Ramos (cell line): ENCODE measurements around the gene EVC2.

Source experiments
- in situ Hi-C: fragments of 300-500 bp; cut with MboI; formaldehyde crosslinking; loops from one replicate; pipeline ENCODE4 v1.14.3; 2022; ENCODE audit warnings: low sequenced_read_pairs; ENCODE audit not compliant: unreplicated experiment

EVC2 gene

DNA sequence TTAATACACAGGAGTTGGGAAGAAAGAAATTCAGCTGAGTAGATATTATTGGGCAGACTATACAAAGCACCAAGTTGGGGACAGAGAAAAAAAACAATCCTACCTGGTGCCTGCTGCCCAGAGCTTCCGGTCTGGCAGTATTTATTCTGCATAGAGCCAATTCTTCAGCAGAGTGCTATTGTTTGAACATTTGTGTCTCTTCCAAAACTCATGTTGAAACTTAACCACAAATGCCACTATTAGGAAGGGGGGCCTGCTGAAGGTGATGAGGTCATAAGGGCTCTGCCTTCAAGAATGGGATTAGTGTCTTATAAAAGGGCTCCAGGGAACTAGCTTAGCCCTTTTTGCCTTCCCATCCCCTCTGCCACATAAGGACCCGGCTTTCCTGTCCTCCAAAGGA, 136.2 kb downstream of the EVC2 start:
- in situ Hi-C loops, result no loop called here

DNA sequence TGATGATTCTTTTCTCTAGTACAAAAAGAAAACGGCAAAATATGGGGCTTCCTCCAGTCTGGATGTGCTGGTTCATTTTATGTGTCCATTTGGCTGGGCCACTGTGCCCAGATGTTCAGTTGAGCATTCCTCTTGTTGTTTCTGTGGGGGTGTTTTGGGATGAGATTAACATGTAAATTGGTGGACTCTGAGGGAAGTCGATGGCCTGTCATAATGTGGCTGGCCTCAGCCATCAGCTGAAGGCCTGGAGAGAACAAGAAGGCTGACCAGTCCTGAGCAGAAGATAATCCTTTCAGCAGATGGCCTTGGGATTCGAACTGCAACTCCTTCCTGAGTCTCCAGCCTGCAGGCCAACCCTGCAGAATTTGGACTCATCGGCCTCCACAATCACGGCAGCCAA, 136.7 kb downstream of the EVC2 start:
- in situ Hi-C loops, result no loop called here

DNA sequence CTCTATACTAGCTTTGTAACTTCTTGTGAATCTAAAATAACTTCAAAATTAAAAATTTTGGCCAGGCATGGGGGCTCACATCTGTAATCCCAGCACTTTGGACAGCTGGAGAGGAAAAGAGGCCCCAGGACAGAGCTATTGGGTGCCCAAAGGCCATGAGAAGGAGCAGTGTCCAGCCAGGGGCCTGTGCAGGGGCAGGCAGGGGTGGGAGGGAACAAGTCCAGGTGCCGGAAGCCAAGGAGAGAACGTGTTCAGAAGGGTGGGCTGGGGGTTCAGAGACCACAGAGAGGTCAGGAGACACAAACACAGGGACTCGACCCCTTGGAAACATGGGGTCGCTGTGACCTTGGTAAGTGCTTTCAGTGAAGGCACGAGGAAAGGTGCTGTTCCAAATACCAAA, 138.9 kb downstream of the EVC2 start:
- in situ Hi-C loops, result no loop called here

DNA sequence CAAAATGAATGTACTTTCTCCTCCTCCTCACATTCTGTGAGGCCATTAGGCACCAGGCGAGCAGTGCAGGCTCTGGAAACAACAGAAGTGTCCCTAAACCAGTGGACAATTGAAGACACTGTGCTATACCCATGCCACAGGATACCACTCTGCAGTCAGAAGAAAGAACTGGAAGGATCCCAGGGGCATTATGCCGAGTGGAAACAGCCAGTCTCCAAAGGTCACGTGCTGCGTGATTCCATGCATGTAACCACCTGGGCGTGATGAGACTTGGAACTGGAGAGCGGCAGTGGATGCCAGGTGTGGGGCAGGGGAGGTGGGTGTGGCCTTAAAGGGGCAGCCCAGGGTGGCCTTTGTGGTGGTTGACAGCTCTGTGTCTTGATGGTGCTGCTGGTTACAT, 139.4 kb downstream of the EVC2 start:
- in situ Hi-C loops, result no loop called here

DNA sequence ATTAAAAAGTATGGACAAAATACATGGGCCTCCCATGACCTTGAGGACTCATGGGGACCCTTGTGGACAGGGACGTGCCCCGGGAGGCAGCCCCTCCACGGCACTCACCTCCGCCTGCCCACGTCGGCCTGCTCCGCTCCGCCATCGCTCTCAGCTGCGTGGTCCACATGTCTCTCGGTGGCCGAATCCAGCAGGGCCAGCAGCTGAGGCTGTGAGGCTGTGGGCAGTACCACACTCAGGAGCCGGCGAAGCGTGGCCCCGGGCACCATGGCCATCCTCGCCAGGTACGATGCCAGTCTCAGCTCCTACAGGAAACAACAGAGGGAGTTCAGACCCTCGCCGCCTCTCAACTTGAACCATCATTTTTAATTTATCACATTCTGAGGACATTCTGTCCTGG, 140.0 kb downstream of the EVC2 start:
- in situ Hi-C loops, result no loop called here

DNA sequence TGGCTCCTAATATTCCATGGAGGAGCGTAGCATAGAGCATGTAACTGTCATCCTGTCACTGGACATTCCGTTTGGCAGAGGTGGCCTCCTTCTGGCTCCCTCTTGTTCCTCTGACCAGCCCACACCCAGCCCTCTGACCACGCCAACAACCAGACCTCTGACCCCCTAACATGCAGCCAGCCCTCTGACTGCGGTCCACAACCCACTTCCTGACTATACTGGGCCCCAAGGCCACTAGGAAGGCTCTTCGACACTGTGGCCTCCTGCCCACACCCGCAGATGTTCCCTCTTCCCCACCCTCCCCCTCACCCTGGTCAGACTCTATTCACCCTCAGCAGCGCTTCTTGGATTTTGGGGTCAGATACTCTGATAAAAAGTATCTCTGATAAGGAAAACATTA, 141.4 kb downstream of the EVC2 start:
- in situ Hi-C loops, result no loop called here

DNA sequence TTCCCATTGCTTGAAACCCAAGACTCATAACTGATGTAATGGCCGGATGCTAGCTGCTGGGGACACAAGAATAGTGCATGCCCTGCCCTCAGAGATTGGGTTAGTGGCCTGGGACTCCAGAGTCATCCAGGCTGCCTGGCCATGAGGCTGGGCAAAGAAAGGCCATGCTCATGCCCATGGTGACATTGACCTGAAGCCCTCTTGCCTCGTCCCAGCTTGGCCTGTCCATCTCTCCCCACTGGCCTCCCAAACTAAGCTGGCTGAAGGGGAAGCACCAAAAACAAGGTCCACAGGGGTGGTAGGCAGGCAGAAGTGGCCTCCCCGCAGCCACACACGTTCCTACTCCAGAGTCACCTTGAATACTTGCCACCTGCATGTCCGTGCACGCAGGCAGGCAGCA, 141.8 kb downstream of the EVC2 start:
- in situ Hi-C loops, result no loop called here

DNA sequence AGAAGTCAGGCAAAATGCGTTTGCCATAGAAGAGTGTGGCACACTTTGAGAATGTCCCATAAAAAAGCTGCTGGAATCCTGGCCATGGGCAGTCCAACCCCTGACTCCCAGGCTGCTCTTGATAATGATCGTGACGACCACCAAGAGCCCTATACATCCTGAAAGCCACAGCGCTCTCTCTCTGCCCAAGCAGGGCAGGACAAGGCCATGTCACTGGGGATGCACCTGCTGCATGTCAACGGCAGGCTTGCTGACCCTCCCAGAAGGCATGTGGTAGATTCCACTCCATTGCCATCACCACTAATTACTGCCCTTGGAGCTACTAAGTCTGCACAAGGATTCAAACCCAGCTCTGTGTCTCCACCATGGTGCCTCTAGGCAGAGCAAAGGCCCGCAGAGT, 144.5 kb downstream of the EVC2 start:
- in situ Hi-C loops, result no loop called here

DNA sequence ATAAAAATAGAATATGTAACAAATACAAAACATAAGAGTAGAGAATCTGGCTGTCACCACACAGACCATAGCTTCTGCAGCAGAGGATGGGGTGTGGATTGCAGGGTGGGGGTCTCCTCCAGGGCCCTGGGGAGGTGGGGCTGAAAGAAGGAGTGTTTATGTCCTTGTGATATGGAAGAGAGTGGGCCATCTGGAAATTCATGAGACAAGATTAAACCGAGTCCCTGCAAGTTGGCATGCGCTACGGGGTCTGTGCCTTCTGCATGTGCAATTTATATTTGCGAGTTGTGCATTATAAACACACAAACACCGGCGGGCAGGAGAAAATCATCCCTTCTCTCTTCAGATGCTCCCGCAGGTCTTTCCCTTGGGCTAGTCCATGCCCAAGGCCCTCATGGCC, 145.9 kb downstream of the EVC2 start:
- in situ Hi-C loops, result no loop called here

DNA sequence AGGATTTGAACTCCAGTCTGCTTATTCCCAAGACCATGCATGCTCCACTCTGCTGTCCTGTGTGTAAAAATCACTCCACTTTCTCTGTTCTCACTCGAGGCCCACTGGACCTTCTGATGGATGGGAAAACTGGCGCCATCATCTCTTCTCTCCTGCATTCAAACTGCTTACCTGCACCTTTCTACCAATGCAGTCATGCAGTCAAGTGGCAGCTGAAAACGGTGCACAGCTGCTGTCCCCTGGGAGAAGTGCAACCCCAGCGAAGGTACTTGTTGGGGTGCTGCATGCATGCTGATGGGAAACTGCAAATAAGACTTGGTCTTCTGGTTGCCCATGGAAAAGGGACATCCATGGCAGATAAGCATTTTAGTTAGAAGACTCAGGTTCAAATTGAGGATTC, 147.1 kb downstream of the EVC2 start:
- in situ Hi-C loops, result no loop called here

DNA sequence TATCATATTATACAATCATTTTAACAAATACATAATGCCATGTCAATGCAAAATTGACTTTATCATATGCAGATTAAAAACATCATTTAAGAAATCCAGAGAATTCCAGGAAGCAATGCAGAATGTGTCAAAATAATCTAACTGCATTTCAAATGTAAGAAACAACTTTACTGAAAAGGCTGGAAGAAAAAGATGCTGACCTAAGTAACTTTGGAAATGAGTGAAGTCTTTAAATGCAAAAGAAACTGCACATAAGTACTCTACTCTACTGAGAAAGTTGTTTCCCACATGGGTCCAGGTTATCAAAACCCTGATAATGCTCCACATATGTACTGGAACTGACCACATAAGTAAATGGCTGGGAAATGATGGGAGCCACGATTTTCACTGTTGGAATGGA, 149.9 kb downstream of the EVC2 start:
- in situ Hi-C loops, result no loop called here

DNA sequence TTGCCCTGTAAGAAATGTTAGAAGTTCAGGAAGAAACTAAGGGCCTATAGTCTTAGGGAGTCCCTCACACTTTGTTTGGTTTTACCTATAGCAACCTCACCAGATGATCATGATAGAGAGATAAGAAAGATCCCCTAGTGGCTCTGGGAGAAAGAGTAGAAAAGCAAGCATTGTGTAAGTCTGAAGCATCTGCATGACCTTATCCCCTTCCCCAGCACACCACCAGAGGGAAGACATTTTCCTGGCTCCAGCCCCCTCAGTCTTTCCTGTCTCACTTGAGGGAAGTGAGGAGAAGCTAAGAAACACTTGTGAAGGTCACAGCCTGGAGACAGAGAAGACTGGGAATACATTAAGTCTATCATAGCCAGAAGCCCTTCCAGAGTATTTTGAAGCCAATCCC, 154.0 kb downstream of the EVC2 start:
- in situ Hi-C loops, result no loop called here

DNA sequence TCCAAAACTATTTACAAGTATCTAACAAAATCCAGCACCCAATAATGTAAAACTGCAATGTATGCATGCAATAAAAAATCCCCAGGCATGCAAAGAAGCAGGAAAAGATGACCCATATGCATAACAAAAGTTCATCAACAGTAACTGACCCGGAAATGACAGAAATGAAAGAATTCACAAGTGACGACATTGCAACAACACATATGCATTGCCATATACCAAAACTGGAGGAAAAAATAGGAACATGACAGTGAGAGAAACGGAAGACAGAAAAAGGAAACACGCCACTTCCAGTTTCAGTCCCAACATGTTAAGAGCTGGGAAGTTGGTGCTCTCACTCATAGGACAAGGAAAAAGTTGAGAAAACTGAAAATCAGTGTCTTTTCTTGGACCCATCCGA, 154.6 kb downstream of the EVC2 start:
- in situ Hi-C loops, result no loop called here

DNA sequence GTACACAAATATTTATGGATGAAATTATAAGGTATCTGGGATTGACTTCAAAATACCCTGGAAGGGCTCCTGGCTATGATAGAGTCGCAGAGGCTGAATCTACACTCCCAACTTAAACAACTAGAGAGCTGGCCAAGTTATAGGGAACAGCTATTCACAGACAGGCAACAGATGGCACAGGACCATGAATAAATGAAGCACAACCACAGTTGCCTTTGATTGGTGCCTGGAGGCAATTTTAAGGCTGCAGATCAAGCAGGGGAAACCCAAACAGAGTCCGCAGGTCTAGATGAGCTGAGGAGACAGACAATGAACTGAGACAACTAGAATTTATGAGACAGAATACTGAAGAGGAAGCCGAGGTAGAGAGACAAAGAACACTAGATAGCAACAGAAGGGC, 155.9 kb downstream of the EVC2 start:
- in situ Hi-C loops, result no loop called here

DNA sequence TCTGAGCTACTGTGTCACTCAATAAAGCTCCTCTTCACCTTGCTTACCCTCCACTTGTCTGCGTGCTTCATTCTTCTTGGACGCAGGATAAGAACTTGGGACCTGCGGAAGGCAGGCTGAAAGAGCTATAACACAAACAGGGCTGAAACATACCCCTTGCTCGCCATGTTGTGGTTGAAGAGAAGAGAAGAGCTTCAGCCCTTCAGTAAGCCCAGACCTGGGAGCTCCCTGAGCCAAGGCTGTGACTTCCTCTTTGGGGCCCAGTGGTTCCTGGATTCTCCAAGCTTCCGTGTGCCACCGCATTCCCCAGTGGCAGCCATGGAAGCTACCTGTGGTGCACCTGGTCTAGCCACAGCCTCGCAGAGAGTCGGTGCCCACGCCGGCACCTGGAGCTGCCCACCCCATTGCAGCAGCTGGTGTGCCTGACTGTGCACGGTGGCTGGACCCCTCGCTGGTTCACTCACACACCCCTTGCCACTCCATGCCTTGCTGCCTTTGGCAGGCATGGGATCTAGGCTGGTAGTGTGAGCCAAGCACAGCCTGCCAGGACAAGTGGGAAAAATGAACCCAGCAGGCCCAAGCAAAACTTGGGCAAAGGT, 160.6 kb downstream of the EVC2 start:
- in situ Hi-C loops, result no loop called here

DNA sequence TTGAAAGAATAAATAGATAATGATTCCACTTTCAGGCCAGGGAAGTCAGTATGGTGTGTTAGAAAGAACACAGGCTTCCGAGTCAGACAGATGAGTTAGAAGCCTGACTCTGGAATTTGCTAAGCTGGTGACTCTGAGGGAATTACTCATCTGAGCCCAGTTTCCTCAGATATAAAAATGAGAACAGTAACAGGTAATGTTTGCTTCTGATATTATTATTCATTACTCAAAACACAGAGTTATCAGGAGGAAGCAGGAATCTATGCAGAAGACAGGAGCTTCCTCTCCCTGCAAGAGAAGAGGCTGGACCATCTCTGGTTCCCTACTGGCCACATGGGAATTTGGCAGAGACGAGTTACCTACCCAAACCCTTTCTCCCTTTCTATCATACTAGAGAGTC, 163.1 kb downstream of the EVC2 start:
- in situ Hi-C loops, result no loop called here

DNA sequence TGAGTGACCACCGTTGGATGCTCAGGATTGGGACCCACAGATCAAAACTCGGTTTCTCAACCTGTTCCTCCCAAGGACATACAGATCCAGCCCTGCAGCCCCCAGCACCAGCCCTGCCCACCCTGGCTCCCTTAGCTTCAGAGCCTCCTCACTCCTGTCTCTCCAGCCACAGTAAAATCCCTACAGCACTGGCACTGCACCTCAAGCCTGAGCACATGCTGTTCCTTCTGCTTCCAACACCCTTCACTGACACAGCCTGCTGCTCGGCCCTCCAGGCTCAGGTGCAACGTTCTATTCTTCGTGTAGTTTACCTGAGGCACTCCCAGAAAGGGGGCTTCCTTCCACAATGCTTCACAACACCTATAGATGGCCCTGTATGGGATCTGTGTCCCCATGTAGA, 163.6 kb downstream of the EVC2 start:
- in situ Hi-C loops, result no loop called here

DNA sequence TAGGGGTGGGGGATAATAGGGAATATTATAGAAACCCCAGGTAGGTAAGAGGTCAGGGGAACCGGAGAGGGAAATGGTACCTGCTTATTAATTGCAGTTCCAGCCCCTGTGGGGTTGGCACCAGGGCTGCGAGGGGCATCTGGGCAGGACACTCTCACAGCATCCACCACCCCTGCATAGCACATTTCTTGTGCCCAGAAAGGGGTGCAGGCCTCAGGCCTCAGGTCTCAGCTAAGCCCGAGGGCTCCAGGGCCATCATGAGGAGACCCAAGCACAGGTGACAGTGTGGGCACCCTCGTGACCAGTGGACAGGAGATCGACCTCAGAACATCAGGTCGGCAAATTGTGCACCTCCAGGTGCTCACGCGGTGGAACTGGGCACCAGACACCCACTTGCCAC, 164.7 kb downstream of the EVC2 start:
- in situ Hi-C loops, result no loop called here

DNA sequence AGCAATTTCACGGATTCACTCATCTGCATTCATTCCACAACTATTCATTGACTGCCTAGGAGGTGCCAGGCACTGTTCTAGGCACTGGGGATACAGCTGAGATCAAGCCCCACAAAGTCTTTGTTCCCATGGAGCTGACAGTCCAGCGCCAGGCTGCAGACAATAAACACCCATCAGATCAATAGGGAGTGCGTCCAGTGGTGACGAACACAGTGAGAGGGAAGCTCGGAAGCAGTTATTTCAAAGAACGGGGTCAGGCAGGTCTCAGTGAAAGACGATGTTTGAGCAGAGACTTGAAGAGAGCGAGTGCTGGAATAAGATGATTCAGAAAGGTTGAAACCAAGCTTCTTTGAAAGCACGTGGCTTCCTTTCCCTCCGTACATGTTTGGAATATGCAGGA, 167.2 kb downstream of the EVC2 start:
- in situ Hi-C loops, result no loop called here

DNA sequence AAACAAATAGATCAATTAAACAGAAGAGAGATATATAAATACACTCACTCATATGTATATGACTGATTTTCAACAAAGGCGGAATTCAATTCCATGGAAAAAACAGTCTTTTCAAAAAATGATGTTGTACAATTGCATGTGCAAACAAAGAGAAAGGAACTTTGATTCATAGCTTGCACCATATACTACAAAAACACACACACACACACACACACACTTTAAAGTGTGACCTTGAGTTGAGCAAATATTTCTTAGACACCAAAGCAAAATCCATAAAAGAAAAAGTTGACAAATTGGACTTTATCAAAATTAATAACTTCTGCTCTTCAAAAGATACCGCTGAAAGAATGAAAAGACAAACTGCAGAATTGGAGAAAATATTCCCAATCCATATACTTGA, 168.8 kb downstream of the EVC2 start:
- in situ Hi-C loops, result no loop called here

DNA sequence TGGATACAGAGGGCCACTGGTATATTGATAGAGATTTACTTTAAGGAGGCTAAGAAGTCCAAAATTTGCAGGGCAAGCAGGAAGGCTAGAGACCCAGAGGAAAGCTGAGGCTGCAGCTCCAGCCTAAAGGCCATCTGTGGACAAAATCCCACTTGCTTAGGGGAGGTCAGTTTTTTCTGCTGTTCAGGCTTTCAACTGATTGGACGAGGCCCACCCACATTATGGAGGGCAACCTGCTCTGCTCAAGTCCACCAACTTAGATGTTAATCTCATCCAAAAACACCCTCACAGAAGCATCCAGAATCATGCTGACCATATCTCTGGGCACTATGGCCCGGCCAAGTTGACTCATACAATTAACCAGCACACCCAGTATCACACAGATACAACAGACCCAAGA, 176.3 kb downstream of the EVC2 start:
- in situ Hi-C loops, result no loop called here

DNA sequence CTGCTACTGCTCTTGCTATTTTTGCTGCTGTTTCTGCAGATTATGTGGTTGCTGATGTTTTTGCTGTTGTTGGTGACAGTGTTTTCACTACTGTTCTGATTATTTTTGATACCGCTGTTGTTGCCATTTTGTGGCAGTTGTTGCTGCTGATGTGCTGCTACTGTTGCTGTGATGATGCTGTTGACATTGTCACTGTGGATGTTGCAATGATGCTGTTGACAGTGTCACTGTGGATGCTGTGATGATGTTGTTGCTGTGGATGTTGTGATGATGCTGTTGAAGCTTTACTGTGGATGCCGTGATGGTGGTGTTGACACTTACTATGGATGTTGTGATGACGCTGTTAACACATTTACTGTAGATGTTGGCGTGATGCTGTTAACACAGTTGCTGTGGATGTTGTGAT, 180.3 kb downstream of the EVC2 start:
- in situ Hi-C loops, result no loop called here

DNA sequence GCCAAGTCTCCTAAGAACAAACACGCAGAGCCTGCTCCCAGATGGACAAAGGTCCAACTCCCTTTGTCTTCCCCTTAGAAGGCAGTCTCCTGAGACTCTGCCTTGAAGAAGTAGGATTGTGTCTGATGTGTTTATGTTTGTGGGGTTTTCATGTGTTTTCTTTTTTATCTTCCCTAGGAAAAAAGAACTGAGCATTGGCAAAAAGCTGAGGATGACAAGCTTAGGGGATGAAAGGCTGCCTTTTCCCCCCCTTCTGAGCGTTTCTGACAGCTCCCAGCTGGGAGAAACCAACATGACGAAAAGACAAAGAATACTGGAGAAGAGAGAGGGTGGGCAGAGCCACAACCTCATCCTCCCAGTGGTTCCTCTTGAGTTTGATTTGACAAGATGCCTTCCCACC, 181.1 kb downstream of the EVC2 start:
- in situ Hi-C loops, result no loop called here
